ENCODE measurements around the gene FARSA.

The FARSA gene

GRCh38 chr19:12881172-12881808 lies 52.2 kb downstream of the FARSA start, which contains the start of gene DNASE2:
Gene DNASE2, minus strand, starts transcription at chr19:12881449. Its CDS starts 74 bp downstream, at chr19:12881375.
- peaks cover 56% of the 10 kb centered on the region for H3K27me3 Mint-ChIP-seq (ENCODE audit: low read depth)
- H3K9me3 Mint-ChIP-seq, result peaks cover 3% of the 10 kb centered on the region
- H3K36me3 Mint-ChIP-seq (ENCODE audit: low read depth), result no peaks in the 10 kb centered on the region
- TF ChIP-seq CTCF (IDR thresholded peaks at IDR 0.05; ENCODE audit: unreplicated experiment in 3 of 3), result no peak
- H3K27ac Mint-ChIP-seq, result peak within 1 kb of the TSS; percentile 32 to 63 (median 44)
- H3K4me3 Mint-ChIP-seq, result peak within 1 kb of the TSS; percentile 82 to 87 (median 83)
- H3K4me1 Mint-ChIP-seq, result peaks cover 2% of the 10 kb centered on the region

- no peak for TF ChIP-seq CTCF (IDR thresholded peaks at IDR 0.05; ENCODE audit: unreplicated experiment in 3 of 3)
- Mint-ChIP-seq H3K36me3 (ENCODE audit: low read depth) (no peaks in the 10 kb centered on the region), H3K4me3 (peak overlapping the region; percentile 82 to 87 (median 83)), H3K9me3 (peaks cover 3% of the 10 kb centered on the region), H3K27ac (peak overlapping the region in 2 of 3 experiments; percentile 26 to 63), H3K27me3 (ENCODE audit: low read depth) (peaks cover 52% of the 10 kb centered on the region), H3K4me1 (no peaks in the 10 kb centered on the region)
These were observed 52.9 kb downstream of the FARSA start for GRCh38 chr19:12880551-12881171.

- no peaks in the 10 kb centered on the region for H3K9me3 Mint-ChIP-seq
- no peak overlapping the region for H3K27ac Mint-ChIP-seq
- peaks cover 13% of the 10 kb centered on the region for H3K36me3 Mint-ChIP-seq (ENCODE audit: low read depth)
These were observed 58.4 kb downstream of the FARSA start for GRCh38 chr19:12875086-12875485.

GRCh38 chr19:12873891-12874745 lies 59.4 kb downstream of the FARSA start:
- H3K4me3 Mint-ChIP-seq, result no peak overlapping the region
- H3K4me1 Mint-ChIP-seq, result no peaks in the 10 kb centered on the region
- TF ChIP-seq CTCF (IDR thresholded peaks at IDR 0.05; ENCODE audit: unreplicated experiment in 3 of 3), result no peak

More at GRCh38 chr19:12875086-12875485, 58.4 kb downstream of the FARSA start:
- no peaks in the 10 kb centered on the region for H3K4me1 Mint-ChIP-seq
- TF ChIP-seq CTCF (IDR thresholded peaks at IDR 0.05; ENCODE audit: unreplicated experiment in 3 of 3), result no peak
- peaks cover 13% of the 10 kb centered on the region for H3K27me3 Mint-ChIP-seq (ENCODE audit: low read depth)
- no peak overlapping the region for H3K4me3 Mint-ChIP-seq

GRCh38 chr19:12872941-12873890 lies 60.3 kb downstream of the FARSA start:
- no peaks in the 10 kb centered on the region for H3K4me1 Mint-ChIP-seq
- no peaks in the 10 kb centered on the region for H3K9me3 Mint-ChIP-seq
- no peak overlapping the region for H3K4me3 Mint-ChIP-seq
- peaks cover 13% of the 10 kb centered on the region for H3K36me3 Mint-ChIP-seq (ENCODE audit: low read depth)
- no peak overlapping the region for H3K27ac Mint-ChIP-seq
- peaks cover 9% of the 10 kb centered on the region for H3K27me3 Mint-ChIP-seq (ENCODE audit: low read depth)
- no peak for TF ChIP-seq CTCF (IDR thresholded peaks at IDR 0.05; ENCODE audit: unreplicated experiment in 3 of 3)

More at GRCh38 chr19:12873891-12874745, 59.4 kb downstream of the FARSA start:
- peaks cover 13% of the 10 kb centered on the region for H3K36me3 Mint-ChIP-seq (ENCODE audit: low read depth)
- peaks cover 5% of the 10 kb centered on the region for H3K27me3 Mint-ChIP-seq (ENCODE audit: low read depth)
- H3K27ac Mint-ChIP-seq, result no peak overlapping the region
- H3K9me3 Mint-ChIP-seq, result no peaks in the 10 kb centered on the region

Measured in nephron (organoid).